Activated T-cell treated with anti-CD3 and anti-CD28 coated beads, Interleukin-2, amount 50 U/mL, for 72 hours (primary cell): ENCODE measurements around the gene PAM. TPM values are rescaled to one million over a fixed set of nuclear protein-coding genes. Genes with fewer than 3 reads are reported as not detected.

Experiments used
- ATAC-seq, 2 donors: fragments of 150-1000 bp; cut with Tn5 transposase; replicated peaks in 1 of 2; 2 replicates each; pipeline ENCODE4 v1.10.0; 2021; ENCODE audit warnings: moderate library complexity in 2 of 2, mild to moderate bottlenecking in 1 of 2
- DNase-seq, 2 donors: peaks; one replicate each; pipeline ENCODE4 v3.0.0; 2021 to 2022; ENCODE audit warnings: mixed read lengths in 1 of 2
- H3K27ac Mint-ChIP-seq: one replicate; pipeline ENCODE4 v1.8.0; 2022; ENCODE audit warnings: mild to moderate bottlenecking, moderate library complexity, mixed read lengths
- H3K27me3 Mint-ChIP-seq: one replicate; pipeline ENCODE4 v1.8.0; 2022; ENCODE audit warnings: low read depth, mixed read lengths
- H3K36me3 Mint-ChIP-seq, 2 donors: one replicate each; pipeline ENCODE4 v1.8.0; 2022; ENCODE audit warnings: mixed read lengths in 2 of 2, mild to moderate bottlenecking in 1 of 2; ENCODE audit not compliant: insufficient read depth in 2 of 2
- H3K4me1 Mint-ChIP-seq: one replicate; pipeline ENCODE4 v1.8.0; 2022; ENCODE audit warnings: low read depth, mixed read lengths
- H3K4me3 Mint-ChIP-seq, 2 donors: one replicate each; pipeline ENCODE4 v1.8.0; 2022; ENCODE audit warnings: mild to moderate bottlenecking in 2 of 2, mixed read lengths in 2 of 2, moderate library complexity in 2 of 2
- H3K9me3 Mint-ChIP-seq, 2 donors: one replicate each; pipeline ENCODE4 v1.8.0; 2022; ENCODE audit warnings: mixed read lengths in 2 of 2
- total RNA-seq, 2 donors: library from RNA; stranded (reverse); gene quantifications; one replicate each; pipeline ENCODE4 v1.2.3, GENCODE V29; 2022

Gene PAM
- total RNA-seq, 2 donors from 2014 or later, result 41.7 to 56.6 TPM

DNA sequence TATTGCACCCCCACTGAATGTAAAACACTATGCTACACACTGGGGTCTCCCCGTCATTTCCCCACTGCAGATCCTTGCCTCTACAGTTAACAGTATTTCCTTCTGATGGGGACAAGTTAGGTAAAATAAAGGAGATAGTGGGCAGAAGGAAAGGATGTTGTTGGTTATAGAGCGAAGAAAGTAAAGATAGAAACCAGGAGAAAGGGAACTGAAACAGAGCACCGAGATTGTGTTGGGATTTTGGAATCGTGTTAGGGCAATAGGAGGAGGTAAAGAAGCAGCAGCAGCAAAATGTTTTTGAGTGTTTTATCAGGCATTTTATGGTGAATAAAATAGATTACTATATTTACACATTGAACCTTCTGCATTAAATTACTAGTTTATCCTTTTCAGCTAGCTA is 60.0 kb downstream of the PAM start:
- no peaks in the 10 kb centered on the region for H3K27me3 Mint-ChIP-seq
- ATAC-seq (no peak), DNase-seq (no peak)
- H3K4me1 Mint-ChIP-seq, result peaks cover 19% of the 10 kb centered on the region
- no peaks in the 10 kb centered on the region for H3K36me3 Mint-ChIP-seq
- H3K4me3 Mint-ChIP-seq, result no peak overlapping the region
- no peaks in the 10 kb centered on the region for H3K9me3 Mint-ChIP-seq
- H3K27ac Mint-ChIP-seq, result no peak overlapping the region

DNA sequence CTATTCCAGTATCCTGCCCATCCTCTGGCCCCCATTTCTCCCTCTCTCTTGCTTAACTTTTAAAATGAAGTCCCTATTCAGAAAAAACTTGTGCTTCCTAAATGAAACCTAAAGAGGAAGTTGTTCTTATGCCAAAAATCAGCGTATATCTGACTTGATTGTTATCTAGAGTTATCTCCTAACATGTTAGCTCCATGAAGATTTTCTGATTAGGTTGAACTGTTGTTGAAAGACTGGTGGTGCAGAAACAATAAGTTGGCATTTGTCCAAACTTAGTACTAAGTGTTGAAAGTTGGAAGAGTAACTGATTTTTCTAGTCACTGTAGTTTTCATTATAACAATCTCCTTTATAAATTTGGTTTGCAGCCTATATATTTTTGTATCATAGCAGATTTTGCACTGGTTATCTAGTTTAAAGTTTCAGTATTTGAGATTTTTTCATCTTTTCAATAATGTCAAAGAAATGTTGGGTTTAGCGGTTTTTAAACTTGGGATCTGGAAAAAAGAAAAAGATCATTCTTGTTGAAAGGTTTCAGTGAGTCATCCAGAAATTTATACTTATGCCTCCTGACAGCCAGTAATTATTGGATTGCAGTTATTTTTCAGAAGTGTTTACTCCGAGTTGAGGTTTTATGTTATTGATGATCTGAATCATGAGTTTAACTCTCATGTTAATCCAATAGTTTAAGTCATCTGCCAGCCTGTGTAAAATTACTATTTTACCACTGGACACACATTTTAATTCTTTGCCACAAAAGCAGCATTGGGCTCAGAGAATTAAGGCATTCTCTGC is 60.6 kb downstream of the PAM start:
- no peaks in the 10 kb centered on the region for H3K36me3 Mint-ChIP-seq
- no peak overlapping the region for H3K27ac Mint-ChIP-seq
- peaks cover 19% of the 10 kb centered on the region for H3K4me1 Mint-ChIP-seq
- H3K9me3 Mint-ChIP-seq, result no peaks in the 10 kb centered on the region
- DNase-seq (no peak), ATAC-seq (no peak)
- H3K27me3 Mint-ChIP-seq, result no peaks in the 10 kb centered on the region
- H3K4me3 Mint-ChIP-seq, result no peak overlapping the region

DNA sequence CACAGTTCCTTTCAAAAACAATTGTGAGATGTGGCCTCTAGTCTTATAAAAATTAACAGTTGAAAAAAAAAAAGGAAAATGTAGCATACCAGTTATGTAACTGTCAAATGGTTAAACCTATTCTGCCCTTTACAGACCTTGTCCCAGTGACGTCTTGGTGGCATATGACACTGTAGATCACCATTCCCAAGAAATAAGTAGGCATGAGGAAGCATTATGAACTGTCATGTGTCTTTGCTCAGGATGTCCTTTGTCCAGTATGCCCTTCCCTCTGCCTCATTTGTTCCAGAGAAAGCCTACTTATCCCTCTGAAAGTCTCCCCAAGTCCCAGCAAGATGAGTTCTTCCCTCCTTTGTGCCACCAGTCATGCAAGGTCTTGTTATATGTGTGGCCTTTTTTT is 63.2 kb downstream of the PAM start:
- H3K9me3 Mint-ChIP-seq, result no peaks in the 10 kb centered on the region
- no peaks in the 10 kb centered on the region for H3K27me3 Mint-ChIP-seq
- H3K4me1 Mint-ChIP-seq, result peaks cover 23% of the 10 kb centered on the region
- H3K36me3 Mint-ChIP-seq, result no peaks in the 10 kb centered on the region
- DNase-seq, result no peak
- ATAC-seq, result no peak
- no peak overlapping the region for H3K4me3 Mint-ChIP-seq
- no peak overlapping the region for H3K27ac Mint-ChIP-seq

DNA sequence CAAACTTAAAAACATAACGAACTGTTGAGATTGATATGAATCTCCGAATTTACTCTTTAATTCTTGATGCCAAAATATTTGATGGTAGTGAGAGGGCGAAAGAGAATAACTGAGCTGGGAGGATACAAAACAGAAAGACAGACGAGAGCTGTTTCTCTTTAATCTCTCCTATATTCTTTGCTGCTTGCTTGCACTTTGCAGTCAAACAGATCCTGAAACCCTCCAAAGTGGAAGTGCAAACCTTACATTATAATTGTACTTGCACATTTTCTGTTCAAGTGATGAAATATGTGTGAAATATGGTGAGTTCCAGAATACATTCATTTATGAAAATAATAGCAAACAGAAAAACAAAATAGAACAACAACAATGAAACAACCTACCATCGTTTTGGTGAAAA is 63.8 kb downstream of the PAM start:
- Mint-ChIP-seq H3K36me3 (no peaks in the 10 kb centered on the region), H3K4me3 (no peak overlapping the region), H3K27me3 (no peaks in the 10 kb centered on the region), H3K4me1 (peaks cover 23% of the 10 kb centered on the region), H3K27ac (no peak overlapping the region), H3K9me3 (no peaks in the 10 kb centered on the region)
- ATAC-seq (no peak), DNase-seq (no peak)

DNA sequence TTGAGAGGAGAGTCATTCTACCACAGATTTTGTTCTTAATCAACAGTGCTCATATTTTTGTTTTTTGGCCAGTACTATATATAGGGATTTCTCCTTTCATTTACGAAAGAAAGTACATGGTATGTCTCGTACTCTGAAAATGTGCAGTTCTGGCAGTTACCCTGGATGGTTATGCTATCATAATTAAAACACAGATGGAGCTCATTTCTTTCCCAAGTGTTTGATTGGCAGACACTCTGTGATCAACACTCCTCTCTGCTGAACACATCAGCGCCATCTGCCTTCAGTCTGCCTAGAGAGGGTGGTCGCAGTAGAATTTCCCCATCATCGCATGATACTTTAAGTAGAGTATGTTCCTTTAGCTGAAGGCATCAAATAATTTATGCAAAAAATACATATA is 64.5 kb downstream of the PAM start:
- ATAC-seq (no peak), DNase-seq (no peak)
- Mint-ChIP-seq H3K27me3 (no peaks in the 10 kb centered on the region), H3K27ac (no peak overlapping the region), H3K9me3 (no peaks in the 10 kb centered on the region), H3K4me3 (no peak overlapping the region), H3K4me1 (peaks cover 22% of the 10 kb centered on the region), H3K36me3 (no peaks in the 10 kb centered on the region)

DNA sequence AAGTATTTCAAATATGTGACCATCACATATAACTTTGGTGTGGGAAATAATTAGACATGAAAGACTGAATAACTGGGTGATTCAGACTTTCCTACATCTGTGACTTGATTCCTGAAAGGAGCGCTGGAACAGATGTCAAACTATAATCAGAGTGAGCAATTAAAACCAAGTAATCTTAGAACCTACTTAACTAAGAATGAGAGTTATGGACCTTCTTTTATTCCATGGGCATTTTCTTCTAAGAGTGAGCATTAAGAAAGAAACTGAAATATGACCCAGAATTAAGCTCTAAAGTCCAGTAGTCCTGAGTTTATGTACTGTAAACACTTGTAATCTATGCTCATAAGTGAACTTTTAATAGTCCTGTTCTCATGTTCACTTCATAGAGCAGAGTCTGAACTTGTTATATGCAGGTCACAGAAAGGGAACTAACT is 68.4 kb downstream of the PAM start:
- peaks cover 8% of the 10 kb centered on the region for H3K4me1 Mint-ChIP-seq
- H3K27me3 Mint-ChIP-seq, result no peaks in the 10 kb centered on the region
- ATAC-seq (no peak), DNase-seq (no peak)
- no peak overlapping the region for H3K4me3 Mint-ChIP-seq
- peaks cover 0 to under 1% of the 10 kb centered on the region in 2 donors for H3K9me3 Mint-ChIP-seq
- H3K27ac Mint-ChIP-seq, result peak overlapping the region; percentile 7
- H3K36me3 Mint-ChIP-seq, result peaks cover 0 to 2% of the 10 kb centered on the region in 2 donors

DNA sequence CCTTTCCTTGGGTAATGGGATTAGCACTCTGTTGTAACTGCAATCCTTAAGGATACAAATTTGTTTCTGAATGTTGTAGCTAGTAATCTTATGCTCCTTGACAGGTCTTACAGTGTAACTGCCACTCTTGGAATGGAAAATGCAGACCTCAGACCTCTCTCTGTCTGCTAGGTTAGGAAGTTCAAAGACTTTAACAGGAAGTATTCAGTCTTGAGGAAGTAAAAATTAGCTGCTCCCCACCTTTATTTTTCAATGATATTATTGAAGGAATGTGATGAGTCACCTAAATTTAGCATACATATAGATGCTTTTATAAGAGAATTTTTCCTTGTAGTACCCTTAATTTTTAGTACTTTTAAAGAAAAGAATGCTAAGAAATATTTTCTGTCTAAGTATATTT is 71.5 kb downstream of the PAM start:
- Mint-ChIP-seq H3K9me3 (peaks cover 0 to 1% of the 10 kb centered on the region in 2 donors), H3K27ac (no peak overlapping the region), H3K27me3 (no peaks in the 10 kb centered on the region), H3K4me1 (peaks cover 4% of the 10 kb centered on the region), H3K36me3 (peaks cover 0 to 2% of the 10 kb centered on the region in 2 donors), H3K4me3 (no peak overlapping the region)
- ATAC-seq, result no peak
- DNase-seq, result no peak

DNA sequence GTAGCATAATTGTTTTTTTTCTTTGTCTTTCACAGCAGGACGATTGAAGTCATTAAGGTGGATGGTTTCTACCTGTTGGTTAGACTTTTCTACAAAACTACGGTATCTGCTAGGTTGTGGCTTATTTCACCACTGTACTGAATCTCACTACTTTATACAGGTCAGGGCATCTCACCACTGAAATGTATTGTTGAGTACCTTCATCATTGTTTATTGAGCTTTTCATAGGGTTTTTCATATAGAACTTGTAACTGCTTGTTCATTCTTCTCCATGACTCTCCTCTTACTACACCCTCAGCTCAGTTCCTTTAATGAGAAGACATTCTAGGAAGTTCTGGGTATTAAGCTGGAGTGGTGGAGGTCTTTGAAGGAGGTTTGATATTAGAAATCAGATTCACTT is 75.1 kb downstream of the PAM start:
- Mint-ChIP-seq H3K9me3 (peaks cover 0 to 1% of the 10 kb centered on the region in 2 donors), H3K36me3 (peaks cover 0 to 2% of the 10 kb centered on the region in 2 donors), H3K4me1 (peaks cover 7% of the 10 kb centered on the region), H3K27me3 (no peaks in the 10 kb centered on the region), H3K4me3 (no peak overlapping the region), H3K27ac (no peak overlapping the region)
- DNase-seq (no peak), ATAC-seq (no peak)

DNA sequence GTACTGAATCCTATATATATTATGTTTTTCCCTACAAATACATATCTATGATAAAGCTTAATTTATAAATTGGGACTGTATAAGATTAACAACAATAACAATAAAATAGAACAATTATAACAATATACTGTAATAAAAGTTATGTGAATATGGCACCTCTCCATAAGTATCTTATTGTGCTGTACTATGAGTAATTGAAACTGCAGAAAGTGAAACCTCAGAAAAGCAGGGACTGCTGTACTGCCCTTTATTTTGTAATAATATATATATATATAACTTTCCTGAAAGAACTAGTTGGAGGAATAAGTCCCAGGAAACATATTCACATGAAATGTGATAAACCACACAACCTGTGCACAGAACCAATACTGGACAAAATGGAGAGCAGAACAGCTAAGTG is 77.3 kb downstream of the PAM start:
- peaks cover 0 to 2% of the 10 kb centered on the region in 2 donors for H3K36me3 Mint-ChIP-seq
- no peak overlapping the region for H3K27ac Mint-ChIP-seq
- peaks cover 7% of the 10 kb centered on the region for H3K4me1 Mint-ChIP-seq
- peaks cover 0 to 1% of the 10 kb centered on the region in 2 donors for H3K9me3 Mint-ChIP-seq
- ATAC-seq (no peak), DNase-seq (no peak)
- no peaks in the 10 kb centered on the region for H3K27me3 Mint-ChIP-seq
- H3K4me3 Mint-ChIP-seq, result no peak overlapping the region

DNA sequence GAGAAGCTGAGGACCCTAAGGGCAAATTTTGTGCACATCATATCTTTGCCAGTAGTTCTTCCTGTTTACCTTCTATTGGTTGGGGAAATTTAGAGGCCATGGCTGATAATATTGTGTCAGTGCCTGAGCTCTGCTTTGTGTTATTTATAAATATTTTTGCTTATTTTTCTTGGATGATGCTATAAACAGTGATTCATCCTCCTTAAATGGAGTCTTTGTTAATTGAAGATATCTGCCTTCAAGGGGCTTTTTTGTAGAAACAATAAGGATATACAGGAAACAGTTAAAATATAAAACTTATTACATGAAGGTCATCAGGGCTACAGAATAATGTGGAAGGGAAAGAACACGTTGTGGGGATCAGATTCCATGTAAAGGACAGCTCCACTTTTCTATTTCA is 78.0 kb downstream of the PAM start:
- Mint-ChIP-seq H3K4me3 (no peak overlapping the region), H3K27me3 (no peaks in the 10 kb centered on the region), H3K27ac (no peak overlapping the region), H3K4me1 (peaks cover 7% of the 10 kb centered on the region), H3K36me3 (no peaks in the 10 kb centered on the region), H3K9me3 (peaks cover 0 to 1% of the 10 kb centered on the region in 2 donors)
- ATAC-seq (no peak), DNase-seq (no peak)

DNA sequence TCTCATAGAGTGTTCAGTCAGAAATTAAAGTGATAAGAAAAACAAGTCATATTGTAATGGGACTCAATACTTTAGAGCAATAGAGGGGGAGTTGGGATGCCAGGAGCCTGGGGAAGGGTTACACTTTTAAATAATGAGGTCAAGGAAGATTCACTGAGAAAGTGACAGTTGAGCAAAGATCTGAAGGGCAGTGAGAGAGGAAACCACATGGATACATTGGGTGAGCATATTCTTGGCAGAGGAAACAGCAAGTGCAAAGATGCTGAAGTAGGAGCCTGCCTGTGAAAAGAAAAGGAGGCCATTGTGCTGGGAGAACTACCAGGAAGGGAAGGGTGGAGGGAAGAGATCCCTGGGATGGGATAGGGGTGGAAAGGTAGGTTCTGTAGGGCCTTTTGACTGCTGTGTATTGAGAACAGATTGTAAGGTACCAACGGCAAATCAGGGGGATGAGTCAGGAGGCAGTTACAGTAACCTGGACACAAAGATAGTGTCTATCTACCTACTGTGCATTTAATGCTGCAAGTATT is 79.4 kb downstream of the PAM start:
- peaks cover 7% of the 10 kb centered on the region for H3K4me1 Mint-ChIP-seq

DNA sequence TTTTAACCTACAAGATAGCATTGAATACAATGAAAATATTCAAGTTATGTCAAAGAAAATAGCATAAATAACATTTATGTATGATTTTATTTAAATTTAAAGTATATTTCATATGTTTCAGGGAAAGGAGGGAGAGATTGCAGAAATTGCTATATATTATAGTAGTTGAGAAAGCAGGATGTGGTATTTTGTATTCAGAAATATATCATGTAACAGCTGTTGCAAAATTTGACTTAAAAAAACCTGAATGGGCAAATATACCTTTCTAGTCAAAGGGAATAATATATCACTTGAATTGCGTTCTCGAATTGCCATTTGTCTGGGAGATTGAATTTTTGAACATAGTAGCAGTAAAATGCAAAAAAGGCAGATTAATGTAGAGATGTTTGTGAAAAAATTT is 80.6 kb downstream of the PAM start:
- Mint-ChIP-seq H3K36me3 (no peaks in the 10 kb centered on the region), H3K4me3 (no peak overlapping the region), H3K4me1 (peaks cover 7% of the 10 kb centered on the region), H3K9me3 (no peaks in the 10 kb centered on the region), H3K27me3 (no peaks in the 10 kb centered on the region), H3K27ac (no peak overlapping the region)
- ATAC-seq (no peak), DNase-seq (no peak)

More for the DNA sequence above, 79.4 kb downstream of the PAM start:
- no peaks in the 10 kb centered on the region for H3K36me3 Mint-ChIP-seq
- H3K4me3 Mint-ChIP-seq, result no peak overlapping the region
- ATAC-seq (no peak), DNase-seq (no peak)
- no peak overlapping the region for H3K27ac Mint-ChIP-seq
- H3K9me3 Mint-ChIP-seq, result no peaks in the 10 kb centered on the region
- no peaks in the 10 kb centered on the region for H3K27me3 Mint-ChIP-seq

DNA sequence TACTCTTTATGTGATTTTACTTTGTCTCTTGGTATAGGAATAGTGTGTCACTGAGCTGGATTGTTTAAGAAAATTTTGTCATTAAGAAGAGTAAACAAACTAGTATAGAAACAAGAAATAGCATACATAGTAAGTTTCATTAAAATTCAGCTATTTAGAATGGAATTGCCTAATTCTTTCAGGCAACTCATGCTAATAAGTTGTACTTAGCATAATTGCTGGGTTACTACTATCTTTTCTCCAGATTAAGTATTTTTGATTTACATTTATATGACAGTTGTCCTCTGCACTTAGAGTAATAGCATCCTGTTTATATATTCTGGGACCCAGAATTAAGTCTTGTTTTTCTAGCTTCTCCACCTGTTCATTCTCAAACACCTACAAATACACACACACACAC is 85.9 kb downstream of the PAM start:
- H3K27ac Mint-ChIP-seq, result no peak overlapping the region
- DNase-seq (no peak), ATAC-seq (no peak)
- no peaks in the 10 kb centered on the region for H3K4me1 Mint-ChIP-seq
- no peaks in the 10 kb centered on the region for H3K9me3 Mint-ChIP-seq
- no peaks in the 10 kb centered on the region for H3K27me3 Mint-ChIP-seq
- no peak overlapping the region for H3K4me3 Mint-ChIP-seq
- peaks cover 0 to 1% of the 10 kb centered on the region in 2 donors for H3K36me3 Mint-ChIP-seq

DNA sequence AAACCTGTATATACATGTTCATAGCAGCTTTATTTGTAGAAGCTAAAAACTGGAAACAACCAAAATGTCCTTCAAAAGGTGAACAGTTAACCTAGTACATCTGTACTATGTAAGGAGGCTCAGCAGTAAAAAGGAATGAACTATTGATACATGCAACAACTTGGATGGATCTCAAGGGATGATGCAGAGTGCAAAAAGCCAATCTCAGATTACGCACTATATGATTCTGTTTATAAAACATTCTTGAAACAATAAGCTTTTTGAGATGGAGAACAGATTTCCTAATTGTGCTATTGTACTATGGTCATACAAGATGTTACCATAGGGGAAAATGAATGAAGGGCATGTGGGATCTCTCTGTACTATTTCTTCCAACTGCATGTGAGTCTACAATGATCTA is 88.9 kb downstream of the PAM start:
- H3K4me3 Mint-ChIP-seq, result no peak overlapping the region
- no peak for DNase-seq
- H3K4me1 Mint-ChIP-seq, result no peaks in the 10 kb centered on the region
- peaks cover 3 to 5% of the 10 kb centered on the region in 2 donors for H3K36me3 Mint-ChIP-seq
- no peak for ATAC-seq
- H3K27me3 Mint-ChIP-seq, result no peaks in the 10 kb centered on the region
- H3K9me3 Mint-ChIP-seq, result peaks cover 2% of the 10 kb centered on the region in 2 donors
- H3K27ac Mint-ChIP-seq, result no peak overlapping the region
